MM.1S (cell line): ENCODE measurements around the gene RNF208.

Source experiments
- EZH2phosphoT487 ChIP-seq: fragments of 300-600 bp; sonication (generic); IDR thresholded peaks from 2 replicates; pipeline ENCODE4 v1.6.1; 2018; ENCODE audit warnings: antibody characterized with exemption, low read length
- TF ChIP-seq, protein P1 (sequence below): fragments of 300-600 bp; sonication (generic); IDR thresholded peaks from 2 replicates; pipeline ENCODE4 v1.5.1; 2016; ENCODE audit warnings: antibody characterized with exemption, low read length, mixed read lengths

DNA sequence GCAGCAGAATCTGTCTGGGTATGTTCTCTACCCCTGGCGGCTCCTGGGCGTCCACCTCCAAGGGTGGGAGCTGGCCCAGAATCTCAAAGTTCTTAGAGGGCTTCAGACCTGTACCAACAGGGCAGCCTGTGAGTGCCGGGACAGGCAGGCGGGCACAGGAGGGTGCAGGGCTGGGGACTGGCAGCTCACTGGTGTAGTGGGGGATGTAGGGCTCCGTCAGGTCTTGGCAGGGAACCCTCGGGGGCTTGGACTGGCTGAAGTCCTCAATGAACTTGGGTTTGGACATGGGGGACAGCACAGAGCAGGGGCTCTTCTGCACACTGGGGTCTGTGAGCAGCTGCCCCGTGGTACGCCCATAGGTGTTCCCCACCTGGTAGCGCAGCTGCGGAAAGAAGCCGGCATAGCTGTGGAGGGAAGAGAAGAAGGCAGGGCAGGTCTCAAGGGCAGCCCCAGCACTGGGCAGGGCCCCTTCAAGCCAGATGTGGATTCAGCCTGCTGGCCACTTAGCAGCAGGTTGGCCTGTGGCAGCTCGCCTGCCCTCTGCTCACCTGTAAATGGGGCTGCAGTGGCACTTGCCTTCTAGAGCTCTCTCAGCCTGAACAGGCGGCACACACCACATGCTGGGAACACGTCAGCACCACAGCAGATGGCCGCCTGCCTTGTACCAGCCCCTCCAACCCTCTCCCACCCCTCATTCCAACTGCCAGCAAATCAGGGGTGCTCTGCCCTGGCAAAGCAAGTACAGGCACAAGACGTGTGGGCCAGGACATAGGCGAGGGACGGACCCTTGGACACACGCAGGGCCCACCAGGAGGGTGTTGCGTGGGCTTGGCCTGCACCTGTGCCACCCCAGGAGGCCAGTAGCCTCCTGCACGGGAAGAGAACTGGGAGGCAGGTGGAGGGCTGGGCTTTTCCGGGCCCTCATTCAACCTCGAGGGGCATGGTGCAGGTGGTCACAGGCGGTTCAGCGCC, 23.7 kb upstream of the RNF208 start:
- TF ChIP-seq, protein P1, sequence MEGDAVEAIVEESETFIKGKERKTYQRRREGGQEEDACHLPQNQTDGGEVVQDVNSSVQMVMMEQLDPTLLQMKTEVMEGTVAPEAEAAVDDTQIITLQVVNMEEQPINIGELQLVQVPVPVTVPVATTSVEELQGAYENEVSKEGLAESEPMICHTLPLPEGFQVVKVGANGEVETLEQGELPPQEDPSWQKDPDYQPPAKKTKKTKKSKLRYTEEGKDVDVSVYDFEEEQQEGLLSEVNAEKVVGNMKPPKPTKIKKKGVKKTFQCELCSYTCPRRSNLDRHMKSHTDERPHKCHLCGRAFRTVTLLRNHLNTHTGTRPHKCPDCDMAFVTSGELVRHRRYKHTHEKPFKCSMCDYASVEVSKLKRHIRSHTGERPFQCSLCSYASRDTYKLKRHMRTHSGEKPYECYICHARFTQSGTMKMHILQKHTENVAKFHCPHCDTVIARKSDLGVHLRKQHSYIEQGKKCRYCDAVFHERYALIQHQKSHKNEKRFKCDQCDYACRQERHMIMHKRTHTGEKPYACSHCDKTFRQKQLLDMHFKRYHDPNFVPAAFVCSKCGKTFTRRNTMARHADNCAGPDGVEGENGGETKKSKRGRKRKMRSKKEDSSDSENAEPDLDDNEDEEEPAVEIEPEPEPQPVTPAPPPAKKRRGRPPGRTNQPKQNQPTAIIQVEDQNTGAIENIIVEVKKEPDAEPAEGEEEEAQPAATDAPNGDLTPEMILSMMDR: no peak
- TF ChIP-seq EZH2phosphoT487: no peak
